ENCODE measurements around the gene MAGI2.

MAGI2 gene

DNA sequence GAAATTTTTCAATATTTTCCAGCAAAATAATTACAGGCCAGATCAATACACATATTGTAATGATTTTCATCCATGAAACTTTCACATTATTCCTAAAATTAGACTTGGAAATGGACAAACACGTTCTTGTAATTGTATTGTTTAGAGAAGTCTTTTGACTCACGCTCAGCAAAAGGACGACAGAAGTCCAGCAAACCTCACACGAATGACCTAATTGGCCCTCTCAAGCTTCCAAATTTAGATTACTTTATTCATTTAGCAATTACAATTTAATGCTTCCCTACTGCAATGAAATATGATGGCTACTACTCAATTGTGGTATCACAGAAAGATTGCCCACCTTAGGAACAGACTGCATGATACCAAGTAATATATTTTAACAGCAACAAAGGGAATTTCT lies 702.2 kb downstream of the MAGI2 start:
- CTCF ChIA-PET = interaction anchor here (0.7 kb wide), 1 partner anchor 20 kb away, joined by 6 read pairs; no protein-coding TSS in a partner anchor
- POLR2A ChIA-PET (ENCODE audit: low non-redundant PET) = no interaction called here
- no peak overlapping the region for H3K27ac ChIP-seq
- no peak for DNase-seq (ENCODE audit: low spot score)
- TF ChIP-seq, protein P1, sequence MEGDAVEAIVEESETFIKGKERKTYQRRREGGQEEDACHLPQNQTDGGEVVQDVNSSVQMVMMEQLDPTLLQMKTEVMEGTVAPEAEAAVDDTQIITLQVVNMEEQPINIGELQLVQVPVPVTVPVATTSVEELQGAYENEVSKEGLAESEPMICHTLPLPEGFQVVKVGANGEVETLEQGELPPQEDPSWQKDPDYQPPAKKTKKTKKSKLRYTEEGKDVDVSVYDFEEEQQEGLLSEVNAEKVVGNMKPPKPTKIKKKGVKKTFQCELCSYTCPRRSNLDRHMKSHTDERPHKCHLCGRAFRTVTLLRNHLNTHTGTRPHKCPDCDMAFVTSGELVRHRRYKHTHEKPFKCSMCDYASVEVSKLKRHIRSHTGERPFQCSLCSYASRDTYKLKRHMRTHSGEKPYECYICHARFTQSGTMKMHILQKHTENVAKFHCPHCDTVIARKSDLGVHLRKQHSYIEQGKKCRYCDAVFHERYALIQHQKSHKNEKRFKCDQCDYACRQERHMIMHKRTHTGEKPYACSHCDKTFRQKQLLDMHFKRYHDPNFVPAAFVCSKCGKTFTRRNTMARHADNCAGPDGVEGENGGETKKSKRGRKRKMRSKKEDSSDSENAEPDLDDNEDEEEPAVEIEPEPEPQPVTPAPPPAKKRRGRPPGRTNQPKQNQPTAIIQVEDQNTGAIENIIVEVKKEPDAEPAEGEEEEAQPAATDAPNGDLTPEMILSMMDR (conservative IDR thresholded peaks at IDR 0.05; ENCODE audit: low read depth) = no peak

DNA sequence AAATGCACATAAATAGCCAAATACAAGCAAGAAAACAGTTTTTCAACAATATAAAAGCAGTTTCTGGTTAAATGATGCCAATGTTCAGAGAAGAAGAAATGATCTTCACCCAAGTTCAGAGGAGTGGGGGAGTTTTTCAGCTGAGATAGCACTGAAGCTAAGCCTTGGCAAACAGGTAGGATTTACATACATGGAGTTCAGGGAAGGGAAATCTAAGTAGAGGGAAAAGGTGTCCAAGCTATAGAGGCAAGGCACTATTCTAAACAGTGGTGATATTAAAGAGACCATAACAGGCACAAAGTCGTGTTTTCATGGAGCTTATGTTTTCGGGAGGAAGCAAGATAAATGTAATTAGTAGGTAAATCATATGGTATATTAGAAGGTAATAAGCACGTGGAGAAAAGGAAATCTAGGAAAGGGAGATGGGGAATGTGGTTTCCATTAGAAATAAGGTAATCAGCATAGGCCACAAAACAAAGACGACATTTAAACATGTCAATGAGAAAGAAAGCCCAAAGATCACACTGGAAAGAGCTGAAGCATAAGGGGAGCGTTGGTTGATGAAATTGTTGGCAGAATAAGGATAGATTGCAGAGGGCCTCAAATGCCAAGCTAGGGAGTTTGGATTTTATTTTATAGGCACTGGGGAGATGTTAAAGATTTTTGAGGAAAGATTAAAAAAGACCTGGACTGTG lies 704.3 kb downstream of the MAGI2 start:
- DNase-seq (ENCODE audit: low spot score) = no peak
- CTCF ChIA-PET = interaction anchor here (0.6 to 0.7 kb wide), 2 partner anchors 20 to 39 kb away, joined by 3 to 4 read pairs; no protein-coding TSS in a partner anchor
- TF ChIP-seq, protein P1 (conservative IDR thresholded peaks at IDR 0.05; ENCODE audit: low read depth) = no peak
- no peak overlapping the region for H3K27ac ChIP-seq
- POLR2A ChIA-PET (ENCODE audit: low non-redundant PET) = no interaction called here

GRCh38 chr7:78747592-78747991 lies 705.9 kb downstream of the MAGI2 start:
- DNase-seq (ENCODE audit: low spot score) = no peak
- TF ChIP-seq, protein P1 (conservative IDR thresholded peaks at IDR 0.05; ENCODE audit: low read depth) = no peak
- ChIA-PET CTCF (interaction anchor here (0.5 to 1.0 kb wide), 3 partner anchors 9 to 123 kb away, joined by 3 to 4 read pairs (median 3); no protein-coding TSS in a partner anchor), POLR2A (ENCODE audit: low non-redundant PET) (no interaction called here)
- H3K27ac ChIP-seq = no peak overlapping the region

GRCh38 chr7:78746301-78746700 lies 707.2 kb downstream of the MAGI2 start:
- TF ChIP-seq, protein P1 (conservative IDR thresholded peaks at IDR 0.05; ENCODE audit: low read depth) = no peak
- POLR2A ChIA-PET (ENCODE audit: low non-redundant PET) = no interaction called here
- CTCF ChIA-PET = interaction anchor here (0.5 to 0.6 kb wide), 2 partner anchors 32 to 455 kb away, joined by 3 read pairs; no protein-coding TSS in a partner anchor
- no peak for DNase-seq (ENCODE audit: low spot score)
- H3K27ac ChIP-seq = no peak overlapping the region

GRCh38 chr7:78742694-78743093 lies 710.8 kb downstream of the MAGI2 start:
- TF ChIP-seq, protein P1 (conservative IDR thresholded peaks at IDR 0.05; ENCODE audit: low read depth) = no peak
- CTCF ChIA-PET = no interaction called here

GRCh38 chr7:78736548-78736947 lies 716.9 kb downstream of the MAGI2 start:
- DNase-seq (ENCODE audit: low spot score) = no peak
- ChIA-PET CTCF (no interaction called here), POLR2A (ENCODE audit: low non-redundant PET) (no interaction called here)
- TF ChIP-seq, protein P1 (conservative IDR thresholded peaks at IDR 0.05; ENCODE audit: low read depth) = no peak
- H3K27ac ChIP-seq = no peak overlapping the region

More at GRCh38 chr7:78742694-78743093, 710.8 kb downstream of the MAGI2 start:
- H3K27ac ChIP-seq = no peak overlapping the region
- no peak for DNase-seq (ENCODE audit: low spot score)
- POLR2A ChIA-PET (ENCODE audit: low non-redundant PET) = no interaction called here
